Ishikawa (cell line): ENCODE measurements around the gene P2RY4.

Experiments
- CEBPB ChIP-seq: IDR thresholded peaks from 2 replicates; pipeline ENCODE4 v1.6.1; 2012
- CREB1 ChIP-seq: IDR thresholded peaks from 2 replicates; pipeline ENCODE4 v1.6.1; 2012; ENCODE audit warnings: low read depth
- EGR1 ChIP-seq: IDR thresholded peaks from 2 replicates; pipeline ENCODE4 v1.6.1; 2012
- EP300 ChIP-seq: IDR thresholded peaks from 2 replicates; pipeline ENCODE4 v1.6.1; 2012; ENCODE audit warnings: borderline replicate concordance
- FOXM1 ChIP-seq: IDR thresholded peaks from 2 replicates; pipeline ENCODE4 v1.6.1; 2012; ENCODE audit warnings: low read depth, borderline replicate concordance
- MAX ChIP-seq: IDR thresholded peaks from 2 replicates; pipeline ENCODE4 v1.6.1; 2012
- NFIC ChIP-seq: IDR thresholded peaks from 2 replicates; pipeline ENCODE4 v1.6.1; 2012
- RAD21 ChIP-seq: IDR thresholded peaks from 2 replicates; pipeline ENCODE4 v1.6.1; 2012; ENCODE audit warnings: low read depth
- REST ChIP-seq: IDR thresholded peaks from 2 replicates; pipeline ENCODE4 v1.6.1; 2012; ENCODE audit warnings: low read depth, mild to moderate bottlenecking
- TAF1 ChIP-seq: IDR thresholded peaks from 2 replicates; pipeline ENCODE4 v1.6.1; 2012; ENCODE audit warnings: low read depth, mild to moderate bottlenecking
- TCF12 ChIP-seq: IDR thresholded peaks from 2 replicates; pipeline ENCODE4 v1.6.1; 2012; ENCODE audit warnings: low read depth
- TEAD4 ChIP-seq: IDR thresholded peaks from 2 replicates; pipeline ENCODE4 v1.6.1; 2012
- USF1 ChIP-seq: IDR thresholded peaks from 2 replicates; pipeline ENCODE4 v1.6.1; 2012
- YY1 ChIP-seq: IDR thresholded peaks from 2 replicates; pipeline ENCODE4 v1.6.1; 2012; ENCODE audit warnings: low read depth
- ZBTB7A ChIP-seq: IDR thresholded peaks from 2 replicates; pipeline ENCODE4 v1.6.1; 2012; ENCODE audit warnings: low read depth

Gene P2RY4

GRCh38 chrX:70289793-70290770, 30.1 kb upstream of the P2RY4 start, which contains the start of the genes KIF4A and PDZD11:
Gene KIF4A, plus strand, starts transcription at chrX:70290104. Its CDS starts 355 bp downstream, at chrX:70290459.
Gene PDZD11, minus strand, starts transcription at chrX:70289927. Its CDS starts 586 bp downstream, at chrX:70289341.
- TF ChIP-seq FOXM1 (peak; percentile 94), CREB1 (no peak), TEAD4 (no peak), EGR1 (no peak), EP300 (no peak), CEBPB (no peak), TAF1 (peak; percentile 72), NFIC (no peak), MAX (peak; percentile 38; the same call in 1 of the 2 replicates)

GRCh38 chrX:70289168-70289792, 29.3 kb upstream of the P2RY4 start:
- TF ChIP-seq EP300, result no peak
- no peak for TF ChIP-seq FOXM1
- no peak for TF ChIP-seq TAF1
- no peak for TF ChIP-seq CREB1
- no peak for TF ChIP-seq RAD21
- no peak for TF ChIP-seq ZBTB7A
- TF ChIP-seq EGR1, result no peak
- TF ChIP-seq CEBPB, result no peak
- TF ChIP-seq TEAD4, result no peak
- no peak for TF ChIP-seq YY1
- no peak for TF ChIP-seq REST
- TF ChIP-seq TCF12, result no peak

DNA sequence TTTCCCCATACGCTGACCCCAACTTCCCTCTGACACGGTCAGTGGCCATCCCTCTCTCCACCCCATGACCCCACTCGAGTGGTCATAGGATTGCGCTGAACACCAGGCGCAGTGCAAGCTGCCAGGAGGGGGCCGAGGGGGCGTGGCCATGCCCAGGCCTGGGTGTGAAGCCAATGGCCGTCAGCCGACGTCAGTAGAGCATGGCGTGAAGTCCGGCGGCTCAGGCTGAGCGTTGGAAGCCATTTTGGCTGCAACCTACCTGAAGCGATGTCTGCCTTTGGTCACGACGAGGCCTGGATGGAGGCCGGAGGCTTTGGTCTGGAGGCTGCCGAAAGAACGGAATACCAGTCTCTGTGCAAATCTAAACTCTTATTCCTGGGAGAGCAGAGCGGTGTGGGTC, 21.9 kb upstream of the P2RY4 start, which contains the start of gene RAB41:
RAB41 (plus strand) TSS at position 222 of the 400 bp plus-strand sequence; CDS start at position 268, 46 bp downstream.
- TF ChIP-seq EP300 (no peak), TCF12 (no peak), CREB1 (no peak), MAX (no peak), USF1 (no peak), CEBPB (no peak), TAF1 (no peak), NFIC (no peak), REST (no peak), ZBTB7A (no peak), FOXM1 (no peak), TEAD4 (no peak)

DNA sequence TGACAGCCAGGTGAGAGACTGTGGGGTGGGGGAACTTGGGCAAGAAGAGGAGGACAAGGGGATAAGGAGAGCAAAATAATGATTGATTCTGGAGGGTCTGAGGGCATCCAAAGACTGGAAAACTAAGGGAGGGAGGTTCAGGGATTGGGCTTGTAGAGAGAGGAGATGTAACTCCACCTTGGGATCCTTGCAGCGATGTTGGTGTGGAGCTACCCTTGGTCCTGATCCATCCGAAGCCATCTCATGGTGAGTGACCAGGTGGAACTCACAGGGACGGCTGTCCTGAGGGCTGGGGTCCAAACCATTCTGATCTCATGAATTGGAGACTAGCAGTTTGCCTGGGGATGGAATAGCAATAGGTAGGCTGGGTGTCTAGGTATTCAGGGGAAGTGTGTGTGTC, 20.6 kb upstream of the P2RY4 start:
- TF ChIP-seq EP300 (no peak), REST (peak; percentile 61), FOXM1 (no peak), TCF12 (no peak)

GRCh38 chrX:70279081-70279480, 19.1 kb upstream of the P2RY4 start:
- no peak for TF ChIP-seq REST
- no peak for TF ChIP-seq RAD21
- no peak for TF ChIP-seq YY1
- no peak for TF ChIP-seq USF1
- TF ChIP-seq CEBPB, result no peak
- TF ChIP-seq TAF1, result no peak
- no peak for TF ChIP-seq CREB1
- TF ChIP-seq EP300, result no peak
- TF ChIP-seq NFIC, result no peak
- TF ChIP-seq MAX, result no peak
- no peak for TF ChIP-seq TEAD4
- no peak for TF ChIP-seq ZBTB7A
- no peak for TF ChIP-seq EGR1
- no peak for TF ChIP-seq TCF12
